K562 treated with DMSO at 1 percent for 12 hours (cell line): ENCODE data around the gene GNAI2. TPM values are rescaled to one million over a fixed set of nuclear protein-coding genes. Genes with fewer than 3 reads are reported as not detected.

Experiments
- total RNA-seq: library from RNA; unstranded; fragments of 300-600 nt; gene quantifications from 2 replicates; pipeline ENCODE4 v1.2.3, GENCODE V29; 2022; ENCODE audit not compliant: insufficient read depth

Gene GNAI2
- total RNA-seq, result 81.0 and 102 TPM in 2 replicates

DNA sequence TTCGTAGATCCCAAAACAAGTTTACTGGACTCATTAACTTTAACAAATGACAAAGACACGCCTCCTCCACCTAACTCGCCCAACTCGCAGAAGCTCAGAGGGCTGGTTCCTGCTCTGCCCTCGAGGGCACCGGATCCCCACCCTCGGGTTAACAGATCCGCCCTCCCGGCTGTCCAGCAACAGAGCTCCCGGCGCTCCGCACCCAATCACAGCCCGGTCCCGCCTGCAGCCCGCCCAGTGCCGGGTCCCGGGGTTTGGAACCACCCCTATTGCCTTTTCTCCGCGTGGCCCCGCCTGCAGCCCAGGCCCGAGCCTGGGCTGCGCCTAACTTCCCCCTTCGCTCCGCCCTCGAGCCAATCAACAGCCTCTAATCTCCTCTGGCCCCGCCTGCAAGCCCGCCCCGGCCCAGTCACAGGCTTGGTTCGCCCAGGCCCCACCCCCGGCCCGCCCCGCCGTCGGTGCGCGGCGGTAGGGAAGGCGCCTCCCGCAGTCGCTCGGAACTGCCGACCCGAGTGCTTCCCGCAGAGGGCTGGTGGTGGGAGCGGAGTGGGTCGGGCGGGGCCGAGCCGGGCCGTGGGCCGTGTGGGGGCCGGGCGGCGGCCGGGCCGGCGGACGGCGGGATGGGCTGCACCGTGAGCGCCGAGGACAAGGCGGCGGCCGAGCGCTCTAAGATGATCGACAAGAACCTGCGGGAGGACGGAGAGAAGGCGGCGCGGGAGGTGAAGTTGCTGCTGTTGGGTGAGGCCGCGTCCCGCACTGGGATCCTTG is at the start of gene GNAI2:
Gene GNAI2 (plus strand): TSS at position 489 of the 768 bp plus-strand sequence. CDS start 132 bp downstream, at position 621.

DNA sequence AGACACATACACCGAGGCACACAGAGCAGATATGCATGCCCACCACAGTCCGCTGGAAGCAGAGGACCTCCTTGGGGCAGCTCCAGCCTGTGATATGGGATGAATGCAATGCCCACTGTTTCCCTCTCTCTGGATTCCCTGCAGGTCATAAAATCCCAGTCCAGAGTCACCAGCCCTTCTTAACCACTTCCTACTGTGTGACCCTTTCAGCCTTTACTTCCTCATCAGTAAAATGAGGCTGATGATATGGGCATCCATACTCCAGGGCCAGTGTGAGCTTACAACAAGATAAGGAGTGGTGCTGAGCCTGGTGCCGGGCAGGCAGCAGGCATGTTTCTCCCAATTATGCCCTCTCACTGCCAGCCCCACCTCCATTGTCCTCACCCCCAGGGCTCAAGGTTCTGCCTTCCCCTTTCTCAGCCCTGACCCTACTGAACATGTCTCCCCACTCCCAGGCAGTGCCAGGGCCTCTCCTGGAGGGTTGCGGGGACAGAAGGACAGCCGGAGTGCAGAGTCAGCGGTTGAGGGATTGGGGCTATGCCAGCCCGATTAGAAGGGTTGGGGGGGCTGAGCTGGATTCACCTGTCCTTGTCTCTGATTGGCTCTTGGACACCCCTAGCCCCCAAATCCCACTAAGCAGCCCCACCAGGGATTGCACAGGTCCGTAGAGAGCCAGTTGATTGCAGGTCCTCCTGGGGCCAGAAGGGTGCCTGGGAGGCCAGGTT is 44.9 kb upstream of the GNAI2 start, which contains the start of gene GNAT1:
Gene GNAT1 (plus strand): TSS at position 675 of the 725 bp plus-strand sequence. CDS start 116 bp downstream, outside the sequence.

DNA sequence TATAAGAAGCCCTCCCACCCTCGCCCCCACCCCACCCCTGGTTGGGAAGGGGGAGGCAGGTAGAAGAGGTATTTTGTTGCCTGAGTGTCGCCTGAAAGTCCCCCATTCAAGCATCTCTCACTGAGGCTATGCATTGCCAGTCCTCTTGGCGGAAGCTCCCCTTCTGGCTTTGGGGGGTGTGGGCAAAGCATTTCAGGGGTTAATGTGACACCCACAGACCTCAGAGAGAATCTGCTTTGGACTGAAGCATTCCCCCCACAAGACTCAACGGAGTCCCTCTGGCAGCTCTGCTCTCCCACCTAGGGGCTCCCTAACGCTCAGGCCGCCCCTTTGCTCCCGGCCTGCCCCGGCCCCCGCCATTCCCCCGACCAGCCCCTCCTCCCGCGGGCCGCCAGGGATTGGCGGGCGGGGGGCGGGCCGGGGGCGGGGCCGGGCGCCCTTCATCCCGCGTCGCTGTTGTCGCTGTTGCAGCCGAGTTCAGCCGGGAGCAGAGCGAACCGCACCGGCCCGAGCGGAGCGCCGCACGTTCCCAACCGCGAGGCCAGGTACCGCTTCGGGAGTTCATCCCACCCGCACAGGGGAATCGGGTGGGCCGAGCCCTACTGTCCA is 31.1 kb upstream of the GNAI2 start, which contains the start of gene SLC38A3:
Gene SLC38A3 (plus strand): TSS at position 468 of the 609 bp plus-strand sequence. CDS start 8,929 bp downstream, outside the sequence.

DNA sequence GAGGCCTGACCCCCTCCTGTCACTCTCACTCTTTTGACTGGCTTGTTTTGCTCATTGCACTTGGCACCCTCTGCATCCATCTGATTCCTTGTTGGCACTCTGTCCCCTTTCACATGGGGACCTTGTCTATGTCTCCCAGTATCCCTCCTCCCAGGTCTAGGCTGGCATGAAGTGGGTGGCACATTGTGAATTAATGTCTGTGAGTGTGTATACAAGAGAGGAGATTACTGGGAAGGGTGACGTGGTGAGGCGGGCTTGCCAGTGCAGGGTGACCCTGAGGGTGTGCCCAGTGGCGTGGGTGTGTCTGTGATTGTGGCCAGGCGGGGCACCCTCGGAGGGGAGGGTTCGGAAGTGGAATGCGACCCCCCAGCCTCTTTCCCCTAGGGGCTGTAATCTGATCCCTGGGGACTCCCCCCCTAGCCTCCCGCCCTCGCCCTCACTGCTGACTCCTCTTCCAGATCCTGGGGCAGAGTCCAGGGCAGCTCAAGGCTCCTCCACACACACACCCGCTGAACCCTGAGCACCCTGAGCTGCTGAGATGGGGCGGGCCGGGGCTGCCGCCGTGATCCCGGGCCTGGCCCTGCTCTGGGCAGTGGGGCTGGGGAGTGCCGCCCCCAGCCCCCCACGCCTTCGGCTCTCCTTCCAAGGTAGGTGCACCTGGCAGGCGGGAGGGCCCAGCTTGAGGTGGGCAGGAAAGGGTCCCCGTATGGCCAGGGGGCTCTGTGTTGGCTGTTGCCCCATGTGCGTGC is 32.9 kb downstream of the GNAI2 start, which contains the start of gene SEMA3B:
Gene SEMA3B (plus strand): TSS at position 445 of the 749 bp plus-strand sequence. CDS start 94 bp downstream, at position 539.

DNA sequence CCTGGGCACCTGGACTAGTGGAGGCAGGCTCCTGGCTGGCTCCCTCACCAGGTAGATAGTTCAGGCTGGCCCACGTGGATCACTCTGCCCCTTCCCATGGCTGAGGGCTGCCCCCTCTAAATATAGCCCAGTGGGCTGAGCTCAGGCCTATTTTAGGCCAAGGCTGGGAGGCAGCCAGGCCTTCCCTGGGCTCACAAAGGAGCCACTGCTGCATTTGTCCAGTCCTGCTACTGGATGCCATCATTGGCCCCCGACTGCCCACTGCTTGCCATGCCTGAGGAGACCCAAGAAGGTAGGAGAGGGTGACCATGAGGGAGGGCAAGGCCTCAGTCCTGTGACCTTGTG is 42.8 kb downstream of the GNAI2 start, which contains the start of gene LSMEM2:
Gene LSMEM2 (plus strand): TSS at position 208 of the 345 bp plus-strand sequence. CDS start 27 bp downstream, at position 235.

DNA sequence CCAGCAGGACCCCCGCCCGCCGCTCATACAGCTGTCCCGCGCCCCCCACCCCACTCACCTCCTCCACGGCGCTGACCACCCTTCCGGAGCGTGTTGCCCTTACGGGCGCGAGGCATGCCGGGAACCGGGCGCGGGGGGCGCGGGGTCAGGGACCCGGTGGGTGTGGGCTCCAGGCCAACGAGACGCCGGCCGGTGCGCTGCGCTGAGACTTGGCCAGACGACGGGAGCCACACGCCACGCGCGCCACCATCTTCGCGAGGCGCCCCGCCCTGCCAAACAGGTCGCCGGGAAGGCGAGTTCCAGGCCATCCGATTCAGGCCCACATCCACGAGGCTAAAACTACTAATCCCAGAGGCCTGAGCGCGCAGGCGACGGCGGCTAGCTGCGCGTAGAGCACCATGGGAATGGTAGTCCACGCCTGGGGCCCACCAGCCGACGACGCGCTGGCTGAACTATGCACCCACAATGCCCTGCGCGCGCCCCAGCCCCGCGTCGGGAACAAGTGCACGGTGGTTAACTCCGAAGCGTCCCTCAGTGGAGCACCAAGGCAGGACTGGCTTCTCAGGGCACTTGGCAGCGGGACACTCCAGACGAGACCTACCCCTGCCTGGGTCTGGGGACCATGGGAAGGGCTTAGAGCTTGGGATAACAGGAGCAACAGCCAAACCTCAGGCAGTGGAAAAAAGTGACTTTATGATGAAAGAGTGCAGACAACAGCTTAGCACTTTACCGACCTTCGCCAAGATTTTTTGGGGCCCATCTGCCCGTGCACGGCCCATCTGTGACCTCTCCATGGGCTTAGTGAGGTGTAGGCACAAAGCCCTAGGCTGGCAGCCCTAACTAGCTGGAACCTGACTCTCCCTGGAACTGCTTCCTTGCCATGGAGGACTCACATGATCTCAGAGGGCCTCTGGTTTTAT is 56.4 kb downstream of the GNAI2 start, which contains the start of gene IFRD2:
Gene IFRD2 (minus strand): TSS at position 271 of the 920 bp plus-strand sequence. CDS start 155 bp downstream, at position 116.

DNA sequence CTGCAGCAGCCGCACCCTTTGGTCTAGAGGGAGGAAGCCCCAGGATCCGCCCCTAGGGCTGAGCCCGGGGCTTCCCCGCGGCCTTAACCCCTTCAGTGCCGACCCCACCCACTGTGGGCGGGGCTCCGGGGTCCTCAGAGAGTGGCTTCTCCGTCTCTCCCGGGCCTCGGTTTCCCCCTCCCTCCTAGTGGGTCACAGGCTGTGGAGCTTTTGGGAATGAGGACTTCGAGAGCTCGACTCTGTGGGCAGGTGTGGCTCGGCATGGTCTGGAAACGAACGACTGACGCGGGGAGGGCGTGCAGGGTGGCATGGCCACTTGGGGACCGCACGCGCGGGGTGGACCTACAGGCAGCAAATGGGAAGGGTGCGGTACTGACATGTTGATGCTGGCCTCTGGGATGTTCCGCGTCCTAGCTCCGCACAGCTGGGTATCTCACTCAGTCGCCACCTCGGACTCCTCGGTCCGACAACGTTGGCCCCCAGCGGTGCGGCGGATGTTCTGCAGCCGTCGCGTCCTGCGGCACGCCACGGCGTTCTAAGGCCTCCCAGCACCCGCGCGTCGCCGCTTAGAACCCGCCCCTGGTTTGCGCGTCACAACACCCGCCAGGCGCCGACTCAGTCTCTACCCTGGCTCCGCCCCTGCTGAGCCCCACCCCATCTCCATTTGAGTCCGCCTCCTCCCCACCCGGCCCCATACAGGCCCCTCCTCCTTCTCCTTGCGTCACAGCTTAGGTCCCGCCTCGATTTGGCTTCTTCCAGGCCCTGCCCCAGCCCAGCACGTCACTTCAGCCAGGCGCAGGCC is 63.0 kb downstream of the GNAI2 start, which contains the start of the genes HYAL3 and NAA80:
Gene HYAL3 (minus strand): TSS at position 570 of the 802 bp plus-strand sequence. CDS start 3,803 bp downstream, outside the sequence.
Gene NAA80 (minus strand): TSS at position 570 of the 802 bp plus-strand sequence. CDS start 1,942 bp downstream, outside the sequence.

DNA sequence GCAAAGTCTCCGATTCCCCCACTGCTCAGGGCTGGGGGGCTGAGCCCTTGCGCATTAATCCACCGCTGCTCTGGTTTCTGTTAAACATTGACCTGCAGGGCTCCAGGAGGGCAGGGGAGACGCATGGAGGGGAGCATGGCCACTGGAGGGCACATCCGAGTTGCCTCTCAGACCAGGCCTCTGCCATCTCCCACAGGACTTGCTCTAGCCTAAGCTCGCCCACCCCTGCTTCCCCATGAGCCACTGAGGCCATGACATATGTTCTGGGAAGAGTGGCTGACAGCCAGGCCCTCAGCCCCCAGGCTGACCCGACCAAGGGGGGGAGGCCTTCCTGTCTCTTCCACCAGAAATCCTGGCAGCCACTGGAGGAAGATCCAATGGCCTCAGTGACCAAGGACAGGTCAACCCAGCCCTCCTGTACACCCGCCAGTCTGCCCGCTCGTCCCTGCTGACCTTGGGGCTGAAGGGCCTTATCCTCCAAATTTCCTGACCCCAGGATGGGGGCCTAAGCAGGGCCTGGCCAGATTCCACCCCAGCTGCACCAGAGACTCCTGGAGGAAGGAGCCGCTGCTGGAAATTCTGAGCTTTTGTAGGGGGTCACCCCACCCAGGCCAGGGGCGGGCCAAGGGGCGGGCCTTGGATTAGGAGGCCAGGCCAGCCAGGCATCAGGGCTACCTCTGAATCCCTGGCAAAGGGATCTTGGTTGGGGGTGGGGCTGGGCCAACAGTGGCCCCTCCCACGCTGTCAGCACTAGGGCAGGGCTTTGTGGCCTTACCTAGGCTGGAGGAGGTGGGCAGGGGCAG is 67.2 kb downstream of the GNAI2 start, which contains the start of gene HYAL1:
Gene HYAL1 (minus strand): TSS at position 562 of the 803 bp plus-strand sequence. CDS start 618 bp downstream, outside the sequence.

Other genes starting within 250 kb of the GNAI2 start
- gene RBM5, start 147.3 kb upstream of the GNAI2 start, total RNA-seq, result 34.3 and 74.7 TPM in 2 replicates
- 1.2 and 3.0 TPM in 2 replicates for gene SEMA3F, start 80.9 kb upstream of the GNAI2 start, total RNA-seq
- not detected in 2 replicates for gene GNAT1, start 44.6 kb upstream of the GNAI2 start, total RNA-seq
- not detected in 2 replicates for gene SLC38A3, start 30.9 kb upstream of the GNAI2 start, total RNA-seq
- 4.2 and 4.3 TPM in 2 replicates for gene SEMA3B, start 32.9 kb downstream of the GNAI2 start, total RNA-seq
- gene LSMEM2, start 42.9 kb downstream of the GNAI2 start, total RNA-seq, result not detected in 2 replicates
- 24.4 and 25.2 TPM in 2 replicates for gene IFRD2, start 56.2 kb downstream of the GNAI2 start, total RNA-seq
- gene HYAL3, start 63.2 kb downstream of the GNAI2 start, total RNA-seq, result 5.7 and 8.2 TPM in 2 replicates
- 11.4 and 12.5 TPM in 2 replicates for gene NAA80, start 63.2 kb downstream of the GNAI2 start, total RNA-seq
- 1.4 and 3.0 TPM in 2 replicates for gene HYAL1, start 67.4 kb downstream of the GNAI2 start, total RNA-seq
- gene HYAL2, start 86.5 kb downstream of the GNAI2 start, total RNA-seq, result 13.7 and 15.2 TPM in 2 replicates
- 37.5 and 40.3 TPM in 2 replicates for gene TUSC2, start 92.0 kb downstream of the GNAI2 start, total RNA-seq
- gene RASSF1, start 104.6 kb downstream of the GNAI2 start, total RNA-seq, result 44.3 and 50.8 TPM in 2 replicates
- gene ZMYND10, start 109.5 kb downstream of the GNAI2 start, total RNA-seq, result 0.44 and 1.7 TPM in 2 replicates
- gene NPRL2, start 114.6 kb downstream of the GNAI2 start, total RNA-seq, result 22.0 and 25.3 TPM in 2 replicates
- gene CYB561D2, start 114.7 kb downstream of the GNAI2 start, total RNA-seq, result 11.0 and 11.3 TPM in 2 replicates
- gene TMEM115, start 123.3 kb downstream of the GNAI2 start, total RNA-seq, result 30.7 and 35.7 TPM in 2 replicates